Endodermal cell (in vitro differentiated cells): ENCODE measurements around the gene ZNF318. TPM values are rescaled to one million over a fixed set of nuclear protein-coding genes. Genes with fewer than 3 reads are reported as not detected.

Experiments
- DNase-seq: peaks from one replicate; pipeline ENCODE4 v3.0.0-alpha.2; 2017
- H3K27ac ChIP-seq: 2 replicates; pipeline ENCODE4 v1.5.1; 2013; ENCODE audit warnings: mild to moderate bottlenecking, low read depth, low read length, moderate library complexity
- H3K27me3 ChIP-seq: 2 replicates; pipeline ENCODE4 v1.6.1; 2013; ENCODE audit warnings: mild to moderate bottlenecking, low read length, moderate library complexity; ENCODE audit not compliant: insufficient read depth, control insufficient read depth, poor library complexity, severe bottlenecking
- H3K36me3 ChIP-seq: 2 replicates; pipeline ENCODE4 v1.7.0; 2013; ENCODE audit warnings: mild to moderate bottlenecking, low read length, moderate library complexity; ENCODE audit not compliant: control insufficient read depth, insufficient read depth
- H3K4me1 ChIP-seq: one replicate; pipeline ENCODE4 v1.7.0; 2013; ENCODE audit warnings: low read length; ENCODE audit not compliant: control insufficient read depth, insufficient read depth
- H3K4me3 ChIP-seq: 2 replicates; pipeline ENCODE4 v1.5.1; 2013; ENCODE audit warnings: mild to moderate bottlenecking, low read length, moderate library complexity
- H3K9ac ChIP-seq: 2 replicates; pipeline ENCODE4 v1.6.1; 2013; ENCODE audit warnings: mild to moderate bottlenecking, low read length, moderate library complexity; ENCODE audit not compliant: poor library complexity, severe bottlenecking; ENCODE audit errors: extremely low read depth
- H3K9me3 ChIP-seq: 2 replicates; pipeline ENCODE4 v1.6.1; 2013; ENCODE audit warnings: mild to moderate bottlenecking, low read length, moderate library complexity; ENCODE audit not compliant: control insufficient read depth
- H3K27ac Mint-ChIP-seq: 2 replicates; pipeline ENCODE4 v1.8.0; 2020; ENCODE audit warnings: mixed read lengths
- H3K27me3 Mint-ChIP-seq: 2 replicates; pipeline ENCODE4 v1.8.0; 2021; ENCODE audit warnings: mild to moderate bottlenecking, mixed read lengths; ENCODE audit not compliant: insufficient read depth
- H3K36me3 Mint-ChIP-seq: 2 replicates; pipeline ENCODE4 v1.8.0; 2020; ENCODE audit warnings: low read depth, mixed read lengths
- H3K4me1 Mint-ChIP-seq: 2 replicates; pipeline ENCODE4 v1.8.0; 2020; ENCODE audit warnings: mixed read lengths
- H3K4me3 Mint-ChIP-seq: 2 replicates; pipeline ENCODE4 v1.8.0; 2020; ENCODE audit warnings: mild to moderate bottlenecking, moderate library complexity, mixed read lengths
- H3K9me3 Mint-ChIP-seq: 2 replicates; pipeline ENCODE4 v1.8.0; 2020; ENCODE audit warnings: mild to moderate bottlenecking, mixed read lengths
- WGBS, 2 experiments: methylation state at CpG; one replicate each; pipeline versions ENCODE4 v1.1.5 to v1.1.7; 2013; ENCODE audit warnings: missing lambda C conversion rate in 2 of 2, mixed read lengths in 1 of 2; ENCODE audit not compliant: insufficient coverage in 1 of 2, insufficient read length in 1 of 2; 5-methylcytosine and 5-hydroxymethylcytosine counted together
- total RNA-seq, 2 donors: library from RNA; stranded (reverse); fragmentation: NEBNext Ultra II Directional in 1 of 2; extraction: Animal tissue kit (Norgen Biotek cat#: 25700) in 1 of 2; gene quantifications; 2 replicates in 1 of 2; 3 replicates in 1 of 2; pipeline ENCODE4 v1.2.1, GENCODE V29; 2021
- TF ChIP-seq, protein P1 (sequence below): fragments of 200-600 bp; sonication (generic); conservative IDR thresholded peaks from 2 replicates; pipeline ENCODE4 v1.5.0; 2021; ENCODE audit warnings: antibody characterized with exemption, mild to moderate bottlenecking

The ZNF318 gene
- total RNA-seq, 2 donors from 2014 or later = 21.3 to 26.4 TPM

DNA sequence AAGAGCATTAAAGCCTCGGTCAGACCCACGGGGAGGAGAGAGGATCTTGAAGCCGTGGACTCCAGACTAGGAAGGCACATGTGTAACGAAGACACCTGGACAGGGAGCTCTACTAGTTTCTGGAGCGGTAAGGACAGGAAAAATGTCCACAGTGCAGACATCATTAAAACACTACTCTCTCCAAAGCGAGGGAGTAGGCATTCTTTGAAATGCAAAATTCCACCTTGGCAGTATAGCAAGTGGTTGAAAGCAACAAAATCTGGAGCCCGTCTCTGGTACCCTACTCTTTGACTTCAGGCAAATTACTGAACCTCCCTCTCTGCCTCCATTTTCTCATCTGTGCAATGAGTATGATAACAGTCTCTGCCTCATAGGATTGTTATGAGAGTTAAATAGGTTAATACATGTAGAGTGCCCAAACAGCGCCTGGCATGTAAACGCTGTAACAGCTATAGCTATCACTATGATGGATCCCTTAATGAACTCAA lies 60.4 kb downstream of the ZNF318 start:
- no peaks in the 10 kb centered on the region for H3K9me3 ChIP-seq
- TF ChIP-seq, protein P1, sequence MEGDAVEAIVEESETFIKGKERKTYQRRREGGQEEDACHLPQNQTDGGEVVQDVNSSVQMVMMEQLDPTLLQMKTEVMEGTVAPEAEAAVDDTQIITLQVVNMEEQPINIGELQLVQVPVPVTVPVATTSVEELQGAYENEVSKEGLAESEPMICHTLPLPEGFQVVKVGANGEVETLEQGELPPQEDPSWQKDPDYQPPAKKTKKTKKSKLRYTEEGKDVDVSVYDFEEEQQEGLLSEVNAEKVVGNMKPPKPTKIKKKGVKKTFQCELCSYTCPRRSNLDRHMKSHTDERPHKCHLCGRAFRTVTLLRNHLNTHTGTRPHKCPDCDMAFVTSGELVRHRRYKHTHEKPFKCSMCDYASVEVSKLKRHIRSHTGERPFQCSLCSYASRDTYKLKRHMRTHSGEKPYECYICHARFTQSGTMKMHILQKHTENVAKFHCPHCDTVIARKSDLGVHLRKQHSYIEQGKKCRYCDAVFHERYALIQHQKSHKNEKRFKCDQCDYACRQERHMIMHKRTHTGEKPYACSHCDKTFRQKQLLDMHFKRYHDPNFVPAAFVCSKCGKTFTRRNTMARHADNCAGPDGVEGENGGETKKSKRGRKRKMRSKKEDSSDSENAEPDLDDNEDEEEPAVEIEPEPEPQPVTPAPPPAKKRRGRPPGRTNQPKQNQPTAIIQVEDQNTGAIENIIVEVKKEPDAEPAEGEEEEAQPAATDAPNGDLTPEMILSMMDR = no peak
- H3K4me1 Mint-ChIP-seq = peaks cover 7% of the 10 kb centered on the region
- peak overlapping the region; percentile 77 for H3K4me3 ChIP-seq
- H3K27me3 Mint-ChIP-seq = peaks cover 9% of the 10 kb centered on the region
- H3K4me1 ChIP-seq = no peaks in the 10 kb centered on the region
- no peak for DNase-seq
- H3K27ac ChIP-seq = no peak overlapping the region
- peak overlapping the region; percentile 78 for H3K27ac Mint-ChIP-seq
- no peak overlapping the region for H3K9ac ChIP-seq
- WGBS, 2 experiments = 41 to 53% methylated on average over 7 to 9 of the region's 9 CpGs
- no peaks in the 10 kb centered on the region for H3K9me3 Mint-ChIP-seq
- peaks cover 13% of the 10 kb centered on the region for H3K27me3 ChIP-seq
- peak overlapping the region; percentile 63 for H3K4me3 Mint-ChIP-seq
- no peaks in the 10 kb centered on the region for H3K36me3 Mint-ChIP-seq
- no peaks in the 10 kb centered on the region for H3K36me3 ChIP-seq

DNA sequence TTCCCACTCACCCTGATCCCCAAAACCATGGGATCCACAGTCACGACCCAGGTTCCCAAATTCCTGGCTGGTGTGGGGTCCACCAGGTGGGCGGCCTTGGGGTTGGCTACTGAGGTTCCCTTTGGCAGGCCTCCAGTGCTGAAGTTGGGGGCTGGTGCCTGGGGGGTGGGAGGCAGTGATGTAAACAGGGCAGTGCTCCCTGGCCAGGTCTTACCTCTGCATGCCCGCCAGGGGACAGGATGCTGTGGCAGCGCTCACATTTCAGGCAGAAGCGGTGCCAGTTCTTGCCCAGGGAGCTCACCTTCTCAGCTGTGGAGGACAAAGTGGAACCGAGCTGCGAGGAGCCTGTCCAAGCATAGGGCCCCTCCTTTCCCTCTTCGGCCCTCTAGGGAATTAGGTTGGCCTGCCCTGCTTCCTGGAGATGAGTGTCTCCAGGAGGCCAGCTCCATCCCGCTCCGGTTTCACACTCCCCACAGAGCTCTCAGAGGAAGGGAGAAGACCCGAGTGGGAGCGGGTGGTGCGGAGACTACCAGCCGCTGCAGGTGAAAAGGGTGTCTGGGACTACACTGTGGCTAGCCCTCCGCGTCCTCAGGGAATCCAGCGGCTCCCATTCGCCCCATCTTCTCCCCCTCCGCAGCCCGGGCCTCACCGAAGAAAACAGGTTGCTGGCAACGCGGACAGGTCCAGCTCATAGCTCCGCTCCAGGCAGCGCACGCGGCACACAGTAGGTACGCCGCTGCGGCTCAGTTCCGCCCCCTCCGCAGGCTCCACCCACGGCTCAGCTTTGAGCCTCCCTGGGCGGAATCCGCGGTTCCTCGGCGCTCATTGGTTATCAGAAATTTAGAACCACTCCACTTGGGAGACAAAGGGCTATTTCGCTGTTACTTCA lies 61.1 kb downstream of the ZNF318 start, which contains the start of gene CRIP3:
Gene CRIP3 (minus strand): TSS at position 726 of the 889 bp plus-strand sequence. CDS start 34 bp downstream, at position 692.
- H3K27me3 ChIP-seq = peaks cover 13% of the 10 kb centered on the region
- H3K4me3 ChIP-seq = peak within 1 kb of the TSS; percentile 77
- peak within 1 kb of the TSS; percentile 78 for H3K27ac Mint-ChIP-seq
- WGBS, 2 experiments = 12 to 17% methylated on average over 5 to 39 of the region's 39 CpGs
- H3K27ac ChIP-seq = no peak within 1 kb of the TSS
- peak; percentile 93 for DNase-seq
- H3K9ac ChIP-seq = no peak within 1 kb of the TSS
- H3K9me3 Mint-ChIP-seq = no peaks in the 10 kb centered on the region
- peak within 1 kb of the TSS; percentile 63 for H3K4me3 Mint-ChIP-seq
- H3K36me3 ChIP-seq = no peaks in the 10 kb centered on the region
- TF ChIP-seq, protein P1 = peak; percentile 68
- H3K9me3 ChIP-seq = no peaks in the 10 kb centered on the region
- peaks cover 9% of the 10 kb centered on the region for H3K27me3 Mint-ChIP-seq
- no peaks in the 10 kb centered on the region for H3K36me3 Mint-ChIP-seq
- H3K4me1 Mint-ChIP-seq = peaks cover 4% of the 10 kb centered on the region
- H3K4me1 ChIP-seq = no peaks in the 10 kb centered on the region

- Mint-ChIP-seq H3K4me3 (peak overlapping the region; percentile 63), H3K27ac (no peak overlapping the region), H3K27me3 (peaks cover 9% of the 10 kb centered on the region), H3K9me3 (no peaks in the 10 kb centered on the region), H3K36me3 (no peaks in the 10 kb centered on the region), H3K4me1 (peaks cover 4% of the 10 kb centered on the region)
- Histone ChIP-seq H3K9me3 (no peaks in the 10 kb centered on the region), H3K27ac (no peak overlapping the region), H3K4me3 (no peak overlapping the region), H3K4me1 (no peaks in the 10 kb centered on the region), H3K27me3 (peaks cover 13% of the 10 kb centered on the region), H3K9ac (no peak overlapping the region), H3K36me3 (no peaks in the 10 kb centered on the region)
- TF ChIP-seq, protein P1 = no peak
- no peak for DNase-seq
- 87 to 93% methylated on average over 2 to 5 of the region's 5 CpGs for WGBS, 2 experiments
These were observed 61.9 kb downstream of the ZNF318 start for GRCh38 chr6:43307451-43308100.
